Measurements from ENCODE around the gene TMEM273. TPM values are rescaled to one million over a fixed set of nuclear protein-coding genes. Genes with fewer than 3 reads are reported as not detected.

The TMEM273 gene
- polyA plus RNA-seq, 1 of the 3 experiments (the other 2 are of a cell fraction), result not detected

DNA sequence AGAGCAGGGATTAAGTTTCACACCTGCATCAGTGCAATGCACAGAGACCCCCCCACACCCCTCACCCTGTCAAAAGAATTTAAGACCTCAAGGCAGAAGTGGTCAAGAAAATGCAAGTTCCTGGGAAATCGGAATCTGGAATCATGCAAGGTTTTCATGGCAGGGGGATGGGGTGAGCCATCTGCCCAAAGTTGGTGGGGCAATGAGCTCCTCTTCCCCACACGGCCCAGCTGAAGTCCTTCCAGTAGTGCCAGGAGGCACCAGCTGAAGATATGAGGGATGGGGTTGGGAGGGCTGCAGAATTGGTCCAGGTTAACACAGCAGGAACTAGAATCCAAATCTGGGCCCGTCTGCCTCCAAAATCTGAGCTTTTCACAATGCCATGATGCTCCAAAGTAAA is 25.0 kb upstream of the TMEM273 start:
- 12% methylated on average over 3 of the region's 3 CpGs for WGBS (ENCODE audit: low lambda C conversion rate)
- H3K4me2 ChIP-seq, result no peak overlapping the region
- no peaks in the 10 kb centered on the region for H3K9me2 ChIP-seq
- no peaks in the 10 kb centered on the region for H3K4me1 ChIP-seq (ENCODE audit: control insufficient read depth in 1 of 2, insufficient read depth in 2 of 2, low read depth in 1 of 2, low read length in 1 of 2)
- ChIA-PET POLR2A (no interaction called here), CTCF (interaction anchor here (1.1 to 1.3 kb wide), 2 partner anchors 13 kb away, joined by 4 read pairs; no protein-coding TSS in a partner anchor)
- no peak overlapping the region for H3K27ac ChIP-seq (ENCODE audit: low read depth in 2 of 2, low read length in 1 of 2)
- no peaks in the 10 kb centered on the region for H3K79me2 ChIP-seq (ENCODE audit: insufficient read depth)
- H3F3A ChIP-seq (replicated peaks; ENCODE audit: insufficient read depth), result no peaks in the 10 kb centered on the region
- H3K36me3 ChIP-seq (replicated peaks in 1 of 2; ENCODE audit: control insufficient read depth in 1 of 2, insufficient read depth in 2 of 2, low read length in 1 of 2), result no peaks in the 10 kb centered on the region
- no peak for DNase-seq
- H3K4me3 ChIP-seq (ENCODE audit: low read depth in 2 of 2, low read length in 1 of 2), result no peak overlapping the region
- no peaks in the 10 kb centered on the region for H3K9me3 ChIP-seq
- TF ChIP-seq RXRA (IDR thresholded peaks at IDR 0.05; ENCODE audit: borderline replicate concordance, low read depth), result no peak
- no peak for TF ChIP-seq EP300 (IDR thresholded peaks at IDR 0.05; ENCODE audit: borderline replicate concordance in 1 of 2, low read depth in 1 of 2, low read length in 1 of 2)
- no peak for TF ChIP-seq TAF1 (IDR thresholded peaks at IDR 0.05; ENCODE audit: borderline replicate concordance, low read depth, low read length)
- TF ChIP-seq, protein P1, sequence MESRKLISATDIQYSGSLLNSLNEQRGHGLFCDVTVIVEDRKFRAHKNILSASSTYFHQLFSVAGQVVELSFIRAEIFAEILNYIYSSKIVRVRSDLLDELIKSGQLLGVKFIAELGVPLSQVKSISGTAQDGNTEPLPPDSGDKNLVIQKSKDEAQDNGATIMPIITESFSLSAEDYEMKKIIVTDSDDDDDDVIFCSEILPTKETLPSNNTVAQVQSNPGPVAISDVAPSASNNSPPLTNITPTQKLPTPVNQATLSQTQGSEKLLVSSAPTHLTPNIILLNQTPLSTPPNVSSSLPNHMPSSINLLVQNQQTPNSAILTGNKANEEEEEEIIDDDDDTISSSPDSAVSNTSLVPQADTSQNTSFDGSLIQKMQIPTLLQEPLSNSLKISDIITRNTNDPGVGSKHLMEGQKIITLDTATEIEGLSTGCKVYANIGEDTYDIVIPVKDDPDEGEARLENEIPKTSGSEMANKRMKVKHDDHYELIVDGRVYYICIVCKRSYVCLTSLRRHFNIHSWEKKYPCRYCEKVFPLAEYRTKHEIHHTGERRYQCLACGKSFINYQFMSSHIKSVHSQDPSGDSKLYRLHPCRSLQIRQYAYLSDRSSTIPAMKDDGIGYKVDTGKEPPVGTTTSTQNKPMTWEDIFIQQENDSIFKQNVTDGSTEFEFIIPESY (IDR thresholded peaks at IDR 0.05; ENCODE audit: borderline replicate concordance, low read depth), result no peak
- no peak for TF ChIP-seq RAD21 (IDR thresholded peaks at IDR 0.05; ENCODE audit: low read length)
- no peak for TF ChIP-seq TEAD4 (IDR thresholded peaks at IDR 0.05; ENCODE audit: borderline replicate concordance, insufficient read depth)
- no peak for TF ChIP-seq TCF12 (IDR thresholded peaks at IDR 0.05)
- no peak for TF ChIP-seq FOSL2 (IDR thresholded peaks at IDR 0.05; ENCODE audit: borderline replicate concordance, low read depth)
- no peak for TF ChIP-seq GABPA (IDR thresholded peaks at IDR 0.05; ENCODE audit: low read depth)
- TF ChIP-seq FOXJ3 (CRISPR knock-in tag; IDR thresholded peaks at IDR 0.05), result no peak
- TF ChIP-seq, protein P2, sequence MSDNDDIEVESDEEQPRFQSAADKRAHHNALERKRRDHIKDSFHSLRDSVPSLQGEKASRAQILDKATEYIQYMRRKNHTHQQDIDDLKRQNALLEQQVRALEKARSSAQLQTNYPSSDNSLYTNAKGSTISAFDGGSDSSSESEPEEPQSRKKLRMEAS (IDR thresholded peaks at IDR 0.05; ENCODE audit: low read depth), result no peak
- no peak for TF ChIP-seq SMC3 (IDR thresholded peaks at IDR 0.05; ENCODE audit: low read depth, low read length)
- H3K9ac ChIP-seq, result no peak overlapping the region
- no peak overlapping the region for H2AFZ ChIP-seq (ENCODE audit: low read depth)
- H3K27me3 ChIP-seq (ENCODE audit: insufficient read depth), result no peaks in the 10 kb centered on the region
- H4K20me1 ChIP-seq (ENCODE audit: insufficient read depth), result no peaks in the 10 kb centered on the region

DNA sequence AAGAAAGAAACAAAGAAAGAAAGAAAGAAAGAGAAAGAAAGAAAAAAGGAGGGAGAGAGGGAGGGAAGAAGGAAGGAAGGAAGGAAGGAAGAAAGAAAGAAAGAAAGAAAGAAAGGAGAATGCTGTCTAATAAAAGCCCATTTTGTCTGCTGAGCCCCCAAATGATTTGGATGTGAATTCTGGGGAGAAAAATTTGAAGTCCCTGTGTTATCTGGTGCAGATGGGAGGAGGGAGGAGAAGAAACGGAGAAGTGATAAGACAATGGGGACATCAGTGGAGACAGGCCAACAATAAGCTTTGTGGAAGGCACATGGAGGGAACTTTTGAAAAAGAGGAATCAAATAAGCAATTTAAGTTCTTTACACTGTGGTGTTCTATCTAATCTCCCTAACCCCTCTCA is 24.6 kb upstream of the TMEM273 start:
- Histone ChIP-seq H3K27ac (ENCODE audit: low read depth in 2 of 2, low read length in 1 of 2) (no peak overlapping the region), H3K27me3 (ENCODE audit: insufficient read depth) (no peaks in the 10 kb centered on the region), H3K4me1 (ENCODE audit: control insufficient read depth in 1 of 2, insufficient read depth in 2 of 2, low read depth in 1 of 2, low read length in 1 of 2) (no peaks in the 10 kb centered on the region), H3K9ac (no peak overlapping the region), H3K9me2 (no peaks in the 10 kb centered on the region), H4K20me1 (ENCODE audit: insufficient read depth) (no peaks in the 10 kb centered on the region), H3K36me3 (replicated peaks in 1 of 2; ENCODE audit: control insufficient read depth in 1 of 2, insufficient read depth in 2 of 2, low read length in 1 of 2) (no peaks in the 10 kb centered on the region), H3F3A (replicated peaks; ENCODE audit: insufficient read depth) (no peaks in the 10 kb centered on the region), H2AFZ (ENCODE audit: low read depth) (no peak overlapping the region), H3K4me3 (ENCODE audit: low read depth in 2 of 2, low read length in 1 of 2) (no peak overlapping the region), H3K9me3 (no peaks in the 10 kb centered on the region), H3K4me2 (no peak overlapping the region), H3K79me2 (ENCODE audit: insufficient read depth) (no peaks in the 10 kb centered on the region)
- DNase-seq, result no peak
- POLR2A ChIA-PET, result no interaction called here
- 12% methylated on average over 1 of the region's 1 CpG for WGBS (ENCODE audit: low lambda C conversion rate)
- CTCF ChIA-PET, result interaction anchor here (1.1 kb wide), 1 partner anchor 12 kb away, joined by 4 read pairs; no protein-coding TSS in a partner anchor
- TF ChIP-seq, protein P3, sequence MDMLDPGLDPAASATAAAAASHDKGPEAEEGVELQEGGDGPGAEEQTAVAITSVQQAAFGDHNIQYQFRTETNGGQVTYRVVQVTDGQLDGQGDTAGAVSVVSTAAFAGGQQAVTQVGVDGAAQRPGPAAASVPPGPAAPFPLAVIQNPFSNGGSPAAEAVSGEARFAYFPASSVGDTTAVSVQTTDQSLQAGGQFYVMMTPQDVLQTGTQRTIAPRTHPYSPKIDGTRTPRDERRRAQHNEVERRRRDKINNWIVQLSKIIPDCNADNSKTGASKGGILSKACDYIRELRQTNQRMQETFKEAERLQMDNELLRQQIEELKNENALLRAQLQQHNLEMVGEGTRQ (IDR thresholded peaks at IDR 0.05; ENCODE audit: borderline replicate concordance, low read depth, low read length), result no peak
- TF ChIP-seq MXI1 (IDR thresholded peaks at IDR 0.05; ENCODE audit: low read depth, low read length), result no peak
- TF ChIP-seq, protein P4, sequence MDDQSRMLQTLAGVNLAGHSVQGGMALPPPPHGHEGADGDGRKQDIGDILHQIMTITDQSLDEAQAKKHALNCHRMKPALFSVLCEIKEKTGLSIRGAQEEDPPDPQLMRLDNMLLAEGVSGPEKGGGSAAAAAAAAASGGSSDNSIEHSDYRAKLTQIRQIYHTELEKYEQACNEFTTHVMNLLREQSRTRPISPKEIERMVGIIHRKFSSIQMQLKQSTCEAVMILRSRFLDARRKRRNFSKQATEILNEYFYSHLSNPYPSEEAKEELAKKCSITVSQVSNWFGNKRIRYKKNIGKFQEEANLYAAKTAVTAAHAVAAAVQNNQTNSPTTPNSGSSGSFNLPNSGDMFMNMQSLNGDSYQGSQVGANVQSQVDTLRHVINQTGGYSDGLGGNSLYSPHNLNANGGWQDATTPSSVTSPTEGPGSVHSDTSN (IDR thresholded peaks at IDR 0.05), result no peak
- TF ChIP-seq CHD2 (IDR thresholded peaks at IDR 0.05; ENCODE audit: low read length, partially characterized antibody), result no peak
- TF ChIP-seq TAF1 (IDR thresholded peaks at IDR 0.05; ENCODE audit: borderline replicate concordance, low read depth, low read length), result no peak
- TF ChIP-seq, protein P5, sequence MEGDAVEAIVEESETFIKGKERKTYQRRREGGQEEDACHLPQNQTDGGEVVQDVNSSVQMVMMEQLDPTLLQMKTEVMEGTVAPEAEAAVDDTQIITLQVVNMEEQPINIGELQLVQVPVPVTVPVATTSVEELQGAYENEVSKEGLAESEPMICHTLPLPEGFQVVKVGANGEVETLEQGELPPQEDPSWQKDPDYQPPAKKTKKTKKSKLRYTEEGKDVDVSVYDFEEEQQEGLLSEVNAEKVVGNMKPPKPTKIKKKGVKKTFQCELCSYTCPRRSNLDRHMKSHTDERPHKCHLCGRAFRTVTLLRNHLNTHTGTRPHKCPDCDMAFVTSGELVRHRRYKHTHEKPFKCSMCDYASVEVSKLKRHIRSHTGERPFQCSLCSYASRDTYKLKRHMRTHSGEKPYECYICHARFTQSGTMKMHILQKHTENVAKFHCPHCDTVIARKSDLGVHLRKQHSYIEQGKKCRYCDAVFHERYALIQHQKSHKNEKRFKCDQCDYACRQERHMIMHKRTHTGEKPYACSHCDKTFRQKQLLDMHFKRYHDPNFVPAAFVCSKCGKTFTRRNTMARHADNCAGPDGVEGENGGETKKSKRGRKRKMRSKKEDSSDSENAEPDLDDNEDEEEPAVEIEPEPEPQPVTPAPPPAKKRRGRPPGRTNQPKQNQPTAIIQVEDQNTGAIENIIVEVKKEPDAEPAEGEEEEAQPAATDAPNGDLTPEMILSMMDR (IDR thresholded peaks at IDR 0.05), result no peak
- TF ChIP-seq, protein P6, sequence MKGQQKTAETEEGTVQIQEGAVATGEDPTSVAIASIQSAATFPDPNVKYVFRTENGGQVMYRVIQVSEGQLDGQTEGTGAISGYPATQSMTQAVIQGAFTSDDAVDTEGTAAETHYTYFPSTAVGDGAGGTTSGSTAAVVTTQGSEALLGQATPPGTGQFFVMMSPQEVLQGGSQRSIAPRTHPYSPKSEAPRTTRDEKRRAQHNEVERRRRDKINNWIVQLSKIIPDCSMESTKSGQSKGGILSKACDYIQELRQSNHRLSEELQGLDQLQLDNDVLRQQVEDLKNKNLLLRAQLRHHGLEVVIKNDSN (IDR thresholded peaks at IDR 0.05; ENCODE audit: borderline replicate concordance, low read depth), result no peak
- no peak for TF ChIP-seq GABPA (IDR thresholded peaks at IDR 0.05; ENCODE audit: low read depth)
- TF ChIP-seq, protein P7, sequence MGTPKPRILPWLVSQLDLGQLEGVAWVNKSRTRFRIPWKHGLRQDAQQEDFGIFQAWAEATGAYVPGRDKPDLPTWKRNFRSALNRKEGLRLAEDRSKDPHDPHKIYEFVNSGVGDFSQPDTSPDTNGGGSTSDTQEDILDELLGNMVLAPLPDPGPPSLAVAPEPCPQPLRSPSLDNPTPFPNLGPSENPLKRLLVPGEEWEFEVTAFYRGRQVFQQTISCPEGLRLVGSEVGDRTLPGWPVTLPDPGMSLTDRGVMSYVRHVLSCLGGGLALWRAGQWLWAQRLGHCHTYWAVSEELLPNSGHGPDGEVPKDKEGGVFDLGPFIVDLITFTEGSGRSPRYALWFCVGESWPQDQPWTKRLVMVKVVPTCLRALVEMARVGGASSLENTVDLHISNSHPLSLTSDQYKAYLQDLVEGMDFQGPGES (IDR thresholded peaks at IDR 0.05; ENCODE audit: low read depth, low read length), result no peak
- no peak for TF ChIP-seq EZH2phosphoT487 (IDR thresholded peaks at IDR 0.05; ENCODE audit: borderline replicate concordance, low read depth)
- no peak for TF ChIP-seq FOXJ3 (CRISPR knock-in tag; IDR thresholded peaks at IDR 0.05)

All from SK-N-SH (cell line).